Suprapubic skin (tissue), 4 donors: ENCODE results near the gene IBA57.

Experiments
- CTCF ChIP-seq, 2 donors: fragments of 200-600 bp in 1 of 2; fragments of 450-650 bp in 1 of 2; sonication (generic) in 1 of 2; IDR thresholded peaks; one replicate each; pipeline ENCODE4 v1.5.1; 2016 to 2019; ENCODE audit warnings: antibody characterized with exemption in 2 of 2, mild to moderate bottlenecking in 1 of 2, moderate library complexity in 1 of 2
- EP300 ChIP-seq: sonication (generic); formaldehyde crosslinking; IDR thresholded peaks from one replicate; pipeline ENCODE4 v1.6.1; 2017; ENCODE audit warnings: antibody characterized with exemption
- POLR2A ChIP-seq, 2 donors: fragments of 450-650 bp; IDR thresholded peaks; one replicate each; pipeline ENCODE4 v1.6.1; 2017; ENCODE audit warnings: antibody characterized with exemption in 2 of 2, mild to moderate bottlenecking in 2 of 2, moderate library complexity in 2 of 2
- POLR2AphosphoS5 ChIP-seq, 3 donors: sonication (generic); formaldehyde crosslinking; IDR thresholded peaks; one replicate each; pipeline ENCODE4 v1.6.1; 2017; ENCODE audit warnings: antibody characterized with exemption in 3 of 3

- no peak for TF ChIP-seq CTCF (IDR thresholded peaks at IDR 0.05)
- TF ChIP-seq POLR2A (IDR thresholded peaks at IDR 0.05): no peak
- no peak for TF ChIP-seq POLR2AphosphoS5 (IDR thresholded peaks at IDR 0.05)
- TF ChIP-seq EP300: no peak
Observed at GRCh38 chr1:228226141-228226874, 60.7 kb downstream of the IBA57 start.
